WTC11 (cell line): ENCODE data around the gene CACNA1E.

ENCODE experiments used
- CREB1 ChIP-seq: sonication (generic); formaldehyde crosslinking; IDR thresholded peaks from 2 replicates; pipeline ENCODE4 v1.8.0; 2023; ENCODE audit warnings: mild to moderate bottlenecking, missing genetic modification reagents
- ESRRA ChIP-seq: sonication (generic); formaldehyde crosslinking; IDR thresholded peaks from 2 replicates; pipeline ENCODE4 v1.8.1; 2022; ENCODE audit warnings: mild to moderate bottlenecking, missing genetic modification reagents, borderline replicate concordance
- NR2C2 ChIP-seq: sonication (generic); formaldehyde crosslinking; IDR thresholded peaks from 2 replicates; pipeline ENCODE4 v1.8.0; 2022; ENCODE audit warnings: mild to moderate bottlenecking, missing genetic modification reagents
- TCF7 ChIP-seq: sonication (generic); formaldehyde crosslinking; IDR thresholded peaks from 2 replicates; pipeline ENCODE4 v1.8.0; 2022; ENCODE audit warnings: mild to moderate bottlenecking, low read depth, missing genetic modification reagents, moderate library complexity
- TF ChIP-seq, protein P1 (sequence below): fragments of 200-600 bp; IDR thresholded peaks from 2 replicates; pipeline ENCODE4 v1.8.0; 2022; ENCODE audit warnings: antibody characterized with exemption
- TF ChIP-seq, protein P2 (sequence below): sonication (generic); formaldehyde crosslinking; IDR thresholded peaks from 2 replicates; pipeline ENCODE4 v1.8.0; 2022; ENCODE audit warnings: mild to moderate bottlenecking, missing genetic modification reagents

DNA sequence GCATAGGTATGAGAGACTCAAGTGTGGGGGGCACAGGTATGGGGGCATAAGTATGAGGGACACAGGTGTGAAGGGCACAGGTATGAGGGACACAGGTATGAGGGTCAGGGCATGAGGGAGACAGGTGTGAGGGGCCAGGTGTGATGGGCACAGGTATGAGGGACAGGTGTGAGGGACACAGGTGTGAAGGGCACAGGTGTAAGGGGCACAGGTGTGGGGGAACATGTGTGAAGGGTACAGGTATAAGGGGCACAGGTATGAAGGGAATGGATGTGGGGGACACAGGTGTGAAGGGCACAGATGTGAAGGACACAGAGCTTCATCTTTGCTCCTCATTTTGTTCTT lies 41.2 kb upstream of the CACNA1E start:
- TF ChIP-seq, protein P1, sequence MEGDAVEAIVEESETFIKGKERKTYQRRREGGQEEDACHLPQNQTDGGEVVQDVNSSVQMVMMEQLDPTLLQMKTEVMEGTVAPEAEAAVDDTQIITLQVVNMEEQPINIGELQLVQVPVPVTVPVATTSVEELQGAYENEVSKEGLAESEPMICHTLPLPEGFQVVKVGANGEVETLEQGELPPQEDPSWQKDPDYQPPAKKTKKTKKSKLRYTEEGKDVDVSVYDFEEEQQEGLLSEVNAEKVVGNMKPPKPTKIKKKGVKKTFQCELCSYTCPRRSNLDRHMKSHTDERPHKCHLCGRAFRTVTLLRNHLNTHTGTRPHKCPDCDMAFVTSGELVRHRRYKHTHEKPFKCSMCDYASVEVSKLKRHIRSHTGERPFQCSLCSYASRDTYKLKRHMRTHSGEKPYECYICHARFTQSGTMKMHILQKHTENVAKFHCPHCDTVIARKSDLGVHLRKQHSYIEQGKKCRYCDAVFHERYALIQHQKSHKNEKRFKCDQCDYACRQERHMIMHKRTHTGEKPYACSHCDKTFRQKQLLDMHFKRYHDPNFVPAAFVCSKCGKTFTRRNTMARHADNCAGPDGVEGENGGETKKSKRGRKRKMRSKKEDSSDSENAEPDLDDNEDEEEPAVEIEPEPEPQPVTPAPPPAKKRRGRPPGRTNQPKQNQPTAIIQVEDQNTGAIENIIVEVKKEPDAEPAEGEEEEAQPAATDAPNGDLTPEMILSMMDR, result no peak
- TF ChIP-seq CREB1 (CRISPR knock-in tag) (no peak), NR2C2 (CRISPR knock-in tag) (no peak), ESRRA (CRISPR knock-in tag) (no peak), TCF7 (CRISPR knock-in tag) (no peak)
- TF ChIP-seq, protein P2, sequence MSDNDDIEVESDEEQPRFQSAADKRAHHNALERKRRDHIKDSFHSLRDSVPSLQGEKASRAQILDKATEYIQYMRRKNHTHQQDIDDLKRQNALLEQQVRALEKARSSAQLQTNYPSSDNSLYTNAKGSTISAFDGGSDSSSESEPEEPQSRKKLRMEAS, result no peak
